Natural killer cell (primary cell): ENCODE measurements around the gene SUCLG1. TPM values are rescaled to one million over a fixed set of nuclear protein-coding genes. Genes with fewer than 3 reads are reported as not detected.

ENCODE experiments used
- ATAC-seq, 3 donors: fragments of 150-1000 bp in 2 of 3; fragments of 200-7000 bp in 1 of 3; cut with Tn5 transposase; 1 replicate in 1 of 3; 2 replicates in 2 of 3; pipeline ENCODE4 v1.10.0; 2021; ENCODE audit warnings: mild to moderate bottlenecking in 2 of 3, moderate library complexity in 2 of 3
- DNase-seq, 2 donors: peaks; one replicate each; pipeline versions ENCODE4 v3.0.0 to v3.0.0-alpha.2; 2013 to 2021; ENCODE audit warnings: mixed read lengths in 1 of 2
- H3K27ac ChIP-seq: one replicate; pipeline ENCODE4 v1.5.1; 2013; ENCODE audit warnings: mild to moderate bottlenecking, low read length
- H3K27me3 ChIP-seq: one replicate; pipeline ENCODE4 v1.6.1; 2013; ENCODE audit warnings: low read length; ENCODE audit not compliant: control insufficient read depth, insufficient read depth
- H3K36me3 ChIP-seq: one replicate; pipeline ENCODE4 v1.6.1; 2013; ENCODE audit warnings: low read length; ENCODE audit not compliant: control insufficient read depth, insufficient read depth
- H3K4me1 ChIP-seq: one replicate; pipeline ENCODE4 v1.6.1; 2013; ENCODE audit warnings: low read length; ENCODE audit not compliant: control insufficient read depth, insufficient read depth
- H3K4me3 ChIP-seq: one replicate; pipeline ENCODE4 v1.5.1; 2013; ENCODE audit warnings: low read length
- H3K9me3 ChIP-seq: one replicate; pipeline ENCODE4 v1.6.1; 2013; ENCODE audit warnings: low read length; ENCODE audit not compliant: control insufficient read depth, insufficient read depth
- H3K27ac Mint-ChIP-seq, 2 donors: one replicate each; pipeline ENCODE4 v1.8.0; 2022; ENCODE audit warnings: mild to moderate bottlenecking in 2 of 2, mixed read lengths in 2 of 2, moderate library complexity in 1 of 2
- H3K27me3 Mint-ChIP-seq, 2 donors: one replicate each; pipeline ENCODE4 v1.8.0; 2022; ENCODE audit warnings: low read depth in 2 of 2, mixed read lengths in 2 of 2
- H3K36me3 Mint-ChIP-seq: one replicate; pipeline ENCODE4 v1.8.0; 2022; ENCODE audit warnings: mixed read lengths
- H3K4me1 Mint-ChIP-seq, 2 donors: one replicate each; pipeline ENCODE4 v1.8.0; 2022; ENCODE audit warnings: mixed read lengths in 2 of 2
- H3K4me3 Mint-ChIP-seq: one replicate; pipeline ENCODE4 v1.8.0; 2022; ENCODE audit warnings: mild to moderate bottlenecking, moderate library complexity, mixed read lengths
- H3K9me3 Mint-ChIP-seq, 2 donors: one replicate each; pipeline ENCODE4 v1.8.0; 2022; ENCODE audit warnings: mixed read lengths in 2 of 2
- CTCF ChIP-seq: fragments of 200-600 bp; IDR thresholded peaks from one replicate; pipeline ENCODE4 v1.8.0; 2022; ENCODE audit warnings: antibody characterized with exemption
- WGBS: methylation state at CpG from one replicate; pipeline ENCODE4 v1.1.7; 2013; ENCODE audit warnings: missing lambda C conversion rate; ENCODE audit not compliant: insufficient coverage; 5-methylcytosine and 5-hydroxymethylcytosine counted together
- intact Hi-C: fragments of 100-400 bp; cut with micrococcal nuclease; formaldehyde crosslinking; loops from one replicate; pipeline ENCODE4 v1.14.2; 2022
- total RNA-seq, 4 donors: library from RNA; stranded (reverse); fragments of 120-200 nt in 1 of 4; gene quantifications; one replicate each; pipeline versions ENCODE4 v1.2.3 to v1.2.4, GENCODE V29; 2013 to 2022

SUCLG1 gene
- total RNA-seq, 3 donors from 2014 or later (not counting 1 experiment from before 2014, with no cell fraction given) = 53.0 to 61.7 (median 54.6) TPM

- ATAC-seq = no peak
- H3K27me3 ChIP-seq = no peaks in the 10 kb centered on the region
- no peaks in the 10 kb centered on the region for H3K9me3 ChIP-seq
- peaks cover 12% of the 10 kb centered on the region for H3K4me1 ChIP-seq
- Mint-ChIP-seq H3K9me3 (no peaks in the 10 kb centered on the region), H3K36me3 (no peaks in the 10 kb centered on the region), H3K4me1 (peaks cover 53 to 54% of the 10 kb centered on the region in 2 donors), H3K4me3 (peak overlapping the region; percentile 93), H3K27ac (peak overlapping the region; percentile 97 to 98), H3K27me3 (no peaks in the 10 kb centered on the region)
- WGBS = 96% methylated on average over 2 of the region's 2 CpGs
- no peak overlapping the region for H3K27ac ChIP-seq
- H3K36me3 ChIP-seq = no peaks in the 10 kb centered on the region
- intact Hi-C loops = no loop called here
- TF ChIP-seq CTCF = no peak
- no peak overlapping the region for H3K4me3 ChIP-seq
- no peak for DNase-seq
Observed at GRCh38 chr2:84457686-84458085, 1.4 kb downstream of the SUCLG1 start.

- Mint-ChIP-seq H3K27ac (peak overlapping the region; percentile 97 to 98), H3K9me3 (no peaks in the 10 kb centered on the region), H3K4me3 (no peak overlapping the region), H3K27me3 (no peaks in the 10 kb centered on the region), H3K36me3 (no peaks in the 10 kb centered on the region), H3K4me1 (peaks cover 64 to 66% of the 10 kb centered on the region in 2 donors)
- Histone ChIP-seq H3K9me3 (no peaks in the 10 kb centered on the region), H3K4me3 (no peak overlapping the region), H3K36me3 (no peaks in the 10 kb centered on the region), H3K27me3 (no peaks in the 10 kb centered on the region), H3K4me1 (peaks cover 12% of the 10 kb centered on the region), H3K27ac (no peak overlapping the region)
- intact Hi-C loops = no loop called here
- ATAC-seq (no peak), DNase-seq (no peak)
- no peak for TF ChIP-seq CTCF
- 69% methylated on average over 4 of the region's 4 CpGs for WGBS
Observed at GRCh38 chr2:84456156-84456555, 2.9 kb downstream of the SUCLG1 start.

- 92% methylated on average over 2 of the region's 2 CpGs for WGBS
- Mint-ChIP-seq H3K36me3 (no peaks in the 10 kb centered on the region), H3K27me3 (no peaks in the 10 kb centered on the region), H3K9me3 (no peaks in the 10 kb centered on the region), H3K4me3 (no peak overlapping the region), H3K27ac (peak overlapping the region; percentile 37 to 70), H3K4me1 (peaks cover 73% of the 10 kb centered on the region in 2 donors)
- H3K4me3 ChIP-seq = no peak overlapping the region
- intact Hi-C loops = no loop called here
- ATAC-seq = no peak
- no peak for DNase-seq
- H3K4me1 ChIP-seq = peaks cover 7% of the 10 kb centered on the region
- no peaks in the 10 kb centered on the region for H3K36me3 ChIP-seq
- no peak for TF ChIP-seq CTCF
- H3K27ac ChIP-seq = no peak overlapping the region
- no peaks in the 10 kb centered on the region for H3K9me3 ChIP-seq
- no peaks in the 10 kb centered on the region for H3K27me3 ChIP-seq
Observed at GRCh38 chr2:84454581-84454980, 4.5 kb downstream of the SUCLG1 start.

- DNase-seq (no peak), ATAC-seq (no peak)
- Mint-ChIP-seq H3K36me3 (no peaks in the 10 kb centered on the region), H3K27ac (no peak overlapping the region), H3K4me3 (no peak overlapping the region), H3K27me3 (no peaks in the 10 kb centered on the region), H3K4me1 (peaks cover 54% of the 10 kb centered on the region in 2 donors), H3K9me3 (no peaks in the 10 kb centered on the region)
- Histone ChIP-seq H3K36me3 (no peaks in the 10 kb centered on the region), H3K27me3 (no peaks in the 10 kb centered on the region), H3K4me1 (no peaks in the 10 kb centered on the region), H3K4me3 (no peak overlapping the region), H3K27ac (no peak overlapping the region), H3K9me3 (no peaks in the 10 kb centered on the region)
- no peak for TF ChIP-seq CTCF
- 100% methylated on average over 3 of the region's 3 CpGs for WGBS
- intact Hi-C loops = no loop called here
Observed at GRCh38 chr2:84452624-84453023, 6.5 kb downstream of the SUCLG1 start.
